Ascending aorta (tissue), 2 donors: Measurements from ENCODE around the gene KIRREL3. TPM values are rescaled to one million over a fixed set of nuclear protein-coding genes. Genes with fewer than 3 reads are reported as not detected.

Experiments
- DNase-seq, 2 donors: peaks; one replicate each; pipeline ENCODE4 v3.0.0-alpha.2; 2019; ENCODE audit warnings: low spot score in 2 of 2
- H3K27ac ChIP-seq, 2 donors: fragments of 200-600 bp; sonication (generic); one replicate each; pipeline ENCODE4 v1.5.1; 2016 to 2017; ENCODE audit warnings: mild to moderate bottlenecking in 1 of 2
- H3K27me3 ChIP-seq: fragments of 200-600 bp; sonication (generic); one replicate; pipeline ENCODE4 v1.5.1; 2017
- H3K36me3 ChIP-seq, 2 donors: fragments of 200-600 bp; sonication (generic); one replicate each; pipeline ENCODE4 v1.5.1; 2016
- H3K4me1 ChIP-seq, 2 donors: fragments of 200-600 bp; sonication (generic); one replicate each; pipeline ENCODE4 v1.5.1; 2016 to 2017; ENCODE audit warnings: mild to moderate bottlenecking in 1 of 2
- H3K4me3 ChIP-seq, 2 donors: fragments of 200-600 bp; sonication (generic); one replicate each; pipeline ENCODE4 v1.5.1; 2016 to 2017; ENCODE audit warnings: mild to moderate bottlenecking in 1 of 2
- H3K9me3 ChIP-seq, 2 donors: fragments of 200-600 bp; sonication (generic); one replicate each; pipeline ENCODE4 v1.5.1; 2016
- intact Hi-C: fragments of 100-400 bp; cut with DNase I; formaldehyde crosslinking; loops from one replicate; pipeline ENCODE4 v1.15.1; 2023
- total RNA-seq: library from RNA; depleted of rRNA; stranded (reverse); fragments of >200 nt; gene quantifications from one replicate; pipeline ENCODE4 v1.1.0, GENCODE V29; 2016
- TF ChIP-seq, protein P1 (sequence below), 3 experiments: fragments of 200-600 bp in 2 of 3; fragments of 450-650 bp in 1 of 3; sonication (generic) in 2 of 3; IDR thresholded peaks; one replicate each; pipeline ENCODE4 v1.5.1; 2016 to 2019; ENCODE audit warnings: antibody characterized with exemption in 3 of 3, mild to moderate bottlenecking in 1 of 3, moderate library complexity in 1 of 3

KIRREL3 gene
- total RNA-seq, 1 donor from 2014 or later = not detected

DNA sequence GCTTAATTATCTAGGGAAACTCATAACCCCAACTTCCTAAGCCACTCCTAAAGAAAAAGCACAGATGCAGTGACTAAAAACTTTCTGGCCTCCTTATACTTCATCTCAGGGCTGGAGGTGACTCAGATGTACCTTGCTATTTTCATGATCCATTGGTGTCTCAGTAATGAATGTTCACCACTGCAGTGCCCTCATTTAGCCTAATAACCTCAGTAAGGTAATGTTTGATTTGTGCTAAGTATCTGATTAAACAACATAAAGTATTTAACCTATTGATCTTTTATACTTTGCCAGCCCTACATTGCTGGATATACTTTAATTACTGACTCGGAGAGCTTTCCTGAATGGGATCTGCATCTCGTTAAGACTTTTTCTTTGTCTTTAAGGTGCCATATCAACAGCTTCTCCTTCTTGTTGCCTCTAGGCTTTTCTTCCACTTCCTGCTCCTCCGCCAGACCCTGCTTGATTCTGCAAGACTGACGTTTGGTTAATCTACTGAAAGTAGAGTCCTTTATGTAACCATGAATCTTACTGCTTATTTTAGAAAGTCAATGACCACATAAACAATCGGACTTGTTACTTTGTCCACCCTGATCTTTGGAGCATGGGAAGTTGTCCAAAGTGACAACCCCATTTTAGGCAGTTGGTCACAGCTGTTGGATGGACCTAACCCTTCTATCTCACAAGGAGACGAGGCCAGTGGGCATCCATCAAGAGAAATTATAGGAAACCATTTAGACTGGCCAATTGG lies 342.1 kb downstream of the KIRREL3 start:
- H3K27me3 ChIP-seq = no peaks in the 10 kb centered on the region
- H3K36me3 ChIP-seq = no peaks in the 10 kb centered on the region
- no peaks in the 10 kb centered on the region for H3K9me3 ChIP-seq
- TF ChIP-seq, protein P1, sequence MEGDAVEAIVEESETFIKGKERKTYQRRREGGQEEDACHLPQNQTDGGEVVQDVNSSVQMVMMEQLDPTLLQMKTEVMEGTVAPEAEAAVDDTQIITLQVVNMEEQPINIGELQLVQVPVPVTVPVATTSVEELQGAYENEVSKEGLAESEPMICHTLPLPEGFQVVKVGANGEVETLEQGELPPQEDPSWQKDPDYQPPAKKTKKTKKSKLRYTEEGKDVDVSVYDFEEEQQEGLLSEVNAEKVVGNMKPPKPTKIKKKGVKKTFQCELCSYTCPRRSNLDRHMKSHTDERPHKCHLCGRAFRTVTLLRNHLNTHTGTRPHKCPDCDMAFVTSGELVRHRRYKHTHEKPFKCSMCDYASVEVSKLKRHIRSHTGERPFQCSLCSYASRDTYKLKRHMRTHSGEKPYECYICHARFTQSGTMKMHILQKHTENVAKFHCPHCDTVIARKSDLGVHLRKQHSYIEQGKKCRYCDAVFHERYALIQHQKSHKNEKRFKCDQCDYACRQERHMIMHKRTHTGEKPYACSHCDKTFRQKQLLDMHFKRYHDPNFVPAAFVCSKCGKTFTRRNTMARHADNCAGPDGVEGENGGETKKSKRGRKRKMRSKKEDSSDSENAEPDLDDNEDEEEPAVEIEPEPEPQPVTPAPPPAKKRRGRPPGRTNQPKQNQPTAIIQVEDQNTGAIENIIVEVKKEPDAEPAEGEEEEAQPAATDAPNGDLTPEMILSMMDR (IDR thresholded peaks at IDR 0.05) = no peak
- no peak overlapping the region for H3K27ac ChIP-seq
- no peak overlapping the region for H3K4me3 ChIP-seq
- intact Hi-C loops = no loop called here
- DNase-seq = no peak
- H3K4me1 ChIP-seq = no peaks in the 10 kb centered on the region

DNA sequence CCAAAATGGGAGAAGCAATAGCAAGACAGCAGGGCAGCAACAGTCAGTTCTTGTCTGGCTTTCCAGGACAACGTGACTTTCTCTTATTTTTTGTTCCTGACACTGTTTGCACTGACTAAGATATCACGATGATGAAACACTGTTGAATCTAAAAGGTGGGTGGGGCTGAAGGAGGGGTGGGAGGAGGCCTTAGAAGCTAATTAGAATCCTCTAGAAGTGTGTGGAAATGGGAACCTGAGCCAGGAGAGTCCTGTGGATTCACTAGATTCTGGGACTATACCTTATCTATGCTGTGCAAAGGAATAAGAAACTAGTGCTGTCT lies 344.8 kb downstream of the KIRREL3 start:
- TF ChIP-seq, protein P1 (IDR thresholded peaks at IDR 0.05) = no peak
- no peaks in the 10 kb centered on the region for H3K9me3 ChIP-seq
- intact Hi-C loops = no loop called here
- no peak overlapping the region for H3K4me3 ChIP-seq
- DNase-seq = no peak
- H3K27me3 ChIP-seq = no peaks in the 10 kb centered on the region
- H3K36me3 ChIP-seq = no peaks in the 10 kb centered on the region
- no peaks in the 10 kb centered on the region for H3K4me1 ChIP-seq
- H3K27ac ChIP-seq = no peak overlapping the region

GRCh38 chr11:126654886-126655806 lies 345.4 kb downstream of the KIRREL3 start:
- Histone ChIP-seq H3K36me3 (no peaks in the 10 kb centered on the region), H3K4me3 (no peak overlapping the region), H3K9me3 (no peaks in the 10 kb centered on the region), H3K4me1 (no peaks in the 10 kb centered on the region), H3K27me3 (no peaks in the 10 kb centered on the region), H3K27ac (no peak overlapping the region)
- no peak for DNase-seq
- intact Hi-C loops = no loop called here
- TF ChIP-seq, protein P1 (IDR thresholded peaks at IDR 0.05) = no peak

GRCh38 chr11:126653040-126653439 lies 347.5 kb downstream of the KIRREL3 start:
- no peaks in the 10 kb centered on the region for H3K36me3 ChIP-seq
- H3K27me3 ChIP-seq = no peaks in the 10 kb centered on the region
- H3K4me3 ChIP-seq = no peak overlapping the region
- H3K9me3 ChIP-seq = no peaks in the 10 kb centered on the region
- no peaks in the 10 kb centered on the region for H3K4me1 ChIP-seq
- TF ChIP-seq, protein P1 (IDR thresholded peaks at IDR 0.05) = no peak
- intact Hi-C loops = no loop called here
- no peak for DNase-seq
- H3K27ac ChIP-seq = no peak overlapping the region

DNA sequence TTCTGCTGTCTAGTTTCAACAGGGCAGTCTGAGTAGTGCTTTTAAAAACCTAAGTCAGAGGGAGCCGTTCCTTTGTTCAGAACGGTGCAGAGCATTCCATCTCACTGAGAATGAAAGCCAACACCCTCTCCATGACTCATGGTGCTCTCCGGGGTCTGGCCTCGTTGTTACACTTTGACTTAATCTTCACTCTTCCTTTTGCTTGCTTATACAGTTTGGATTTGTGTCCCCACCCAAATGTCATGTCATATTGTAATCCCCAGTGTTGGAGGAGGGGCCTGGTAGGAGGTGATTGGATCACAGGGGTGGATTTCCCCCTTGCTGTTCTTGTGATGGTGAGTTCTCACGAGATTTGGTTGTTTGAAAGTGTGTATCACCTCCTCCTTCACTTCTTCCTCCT lies 352.8 kb downstream of the KIRREL3 start:
- intact Hi-C loops = no loop called here
- H3K9me3 ChIP-seq = no peaks in the 10 kb centered on the region
- no peak overlapping the region for H3K4me3 ChIP-seq
- TF ChIP-seq, protein P1 (IDR thresholded peaks at IDR 0.05) = no peak
- no peak overlapping the region for H3K27ac ChIP-seq
- no peak for DNase-seq
- no peaks in the 10 kb centered on the region for H3K27me3 ChIP-seq
- H3K36me3 ChIP-seq = no peaks in the 10 kb centered on the region
- H3K4me1 ChIP-seq = no peaks in the 10 kb centered on the region
